B cell (primary cell): ENCODE data around the gene TMEM119. TPM values are rescaled to one million over a fixed set of nuclear protein-coding genes. Genes with fewer than 3 reads are reported as not detected.
"Not testable (repeated sequence)": the region's sequence is repeated elsewhere in the genome, so short reads cannot be mapped to it uniquely, and the experiment has no call there.

Experiments
- ATAC-seq: fragments of 200-7000 bp; cut with Tn5 transposase; one replicate; pipeline ENCODE4 v1.10.0; 2021; ENCODE audit warnings: low read depth, mild to moderate bottlenecking, moderate number of reproducible peaks, moderate library complexity
- CTCF ChIA-PET: fragments of 350-600 bp; sonication (Branson Sonifier 250); formaldehyde crosslinking; loops from one replicate; lab custom pipeline; 2021; ENCODE audit warnings: antibody characterized with exemption, inconsistent platforms; lab: Charles Lee
- POLR2A ChIA-PET: fragments of 350-600 bp; sonication (Branson Sonifier 250); formaldehyde crosslinking; loops from one replicate; lab custom pipeline; 2021; ENCODE audit warnings: antibody characterized with exemption; lab: Charles Lee
- DNase-seq: peaks from one replicate; pipeline ENCODE4 v3.0.0; 2013
- H2AFZ ChIP-seq: 2 replicates; pipeline ENCODE4 v1.6.1; 2012; ENCODE audit warnings: mild to moderate bottlenecking, low read depth, low read length; ENCODE audit not compliant: insufficient read depth, poor library complexity, severe bottlenecking
- H3K27ac ChIP-seq, 2 donors: 1 replicate in 1 of 2; 2 replicates in 1 of 2; pipeline ENCODE4 v1.5.1; 2012 to 2013; ENCODE audit warnings: low read length in 2 of 2, mild to moderate bottlenecking in 2 of 2, moderate library complexity in 1 of 2
- H3K27me3 ChIP-seq, 4 experiments: fragments of 200-600 bp in 1 of 4; sonication (generic) in 1 of 4; replicated peaks in 1 of 4; 1 replicate in 2 of 4; 2 replicates in 2 of 4; pipeline versions ENCODE4 v1.6.1 to v1.7.0; 2013 to 2016; ENCODE audit warnings: low read length in 3 of 4, mild to moderate bottlenecking in 2 of 4, mixed read lengths in 1 of 4, moderate library complexity in 1 of 4; ENCODE audit not compliant: insufficient read depth in 4 of 4, control insufficient read depth in 3 of 4; ENCODE audit errors: control extremely low read depth in 1 of 4
- H3K36me3 ChIP-seq, 2 experiments: replicated peaks in 1 of 2; 1 replicate in 1 of 2; 2 replicates in 1 of 2; pipeline versions ENCODE4 v1.6.1 to v1.7.1; 2013; ENCODE audit warnings: low read length in 1 of 2; ENCODE audit not compliant: insufficient read depth in 2 of 2, control insufficient read depth in 1 of 2; ENCODE audit errors: control extremely low read depth in 1 of 2, extremely low read depth in 1 of 2
- H3K4me1 ChIP-seq, 2 donors: fragments of 200-600 bp in 1 of 2; sonication (generic) in 1 of 2; 1 replicate in 1 of 2; 2 replicates in 1 of 2; pipeline versions ENCODE4 v1.5.1 to v1.6.1; 2013 to 2017; ENCODE audit warnings: low read length in 2 of 2; ENCODE audit not compliant: control insufficient read depth in 2 of 2, insufficient read depth in 2 of 2
- H3K4me2 ChIP-seq: replicated peaks from 2 replicates; pipeline ENCODE3; 2012; ENCODE audit warnings: mild to moderate bottlenecking, low read depth, low read length; ENCODE audit not compliant: poor library complexity, severe bottlenecking
- H3K4me3 ChIP-seq, 5 experiments: fragments of 200-600 bp in 1 of 5; sonication (generic) in 1 of 5; 1 replicate in 3 of 5; 2 replicates in 2 of 5; pipeline versions ENCODE4 v1.5.1 to v1.7.0; 2011 to 2016; ENCODE audit warnings: low read length in 4 of 5, mild to moderate bottlenecking in 4 of 5, low read depth in 2 of 5, control low read depth in 1 of 5, moderate library complexity in 1 of 5; ENCODE audit not compliant: insufficient read depth in 1 of 5; ENCODE audit errors: control extremely low read depth in 1 of 5, extremely low read depth in 1 of 5
- H3K79me2 ChIP-seq: fragments of 200-600 bp; sonication (generic); one replicate; pipeline ENCODE4 v1.6.0; 2016; ENCODE audit warnings: low read length; ENCODE audit not compliant: control insufficient read depth, insufficient read depth
- H3K9ac ChIP-seq: fragments of 200-600 bp; sonication (generic); 2 replicates; pipeline ENCODE4 v1.6.1; 2017; ENCODE audit warnings: mild to moderate bottlenecking, low read length, moderate library complexity
- H3K9me3 ChIP-seq, 3 donors: one replicate each; pipeline versions ENCODE4 v1.6.1 to v1.7.1; 2013; ENCODE audit warnings: low read length in 2 of 3; ENCODE audit not compliant: control insufficient read depth in 2 of 3, insufficient read depth in 1 of 3; ENCODE audit errors: control extremely low read depth in 1 of 3
- H4K20me1 ChIP-seq: 2 replicates; pipeline ENCODE4 v1.6.0; 2012; ENCODE audit warnings: mild to moderate bottlenecking, low read length; ENCODE audit not compliant: insufficient read depth, control insufficient read depth, poor library complexity, severe bottlenecking
- H3K27ac Mint-ChIP-seq: one replicate; pipeline ENCODE4 v1.8.0; 2021; ENCODE audit warnings: mixed read lengths
- H3K27me3 Mint-ChIP-seq: one replicate; pipeline ENCODE4 v1.8.0; 2021; ENCODE audit warnings: mixed read lengths
- H3K4me1 Mint-ChIP-seq: one replicate; pipeline ENCODE4 v1.8.0; 2021; ENCODE audit warnings: mixed read lengths
- H3K4me3 Mint-ChIP-seq: one replicate; pipeline ENCODE4 v1.8.0; 2021; ENCODE audit warnings: mixed read lengths
- H3K9me3 Mint-ChIP-seq: one replicate; pipeline ENCODE4 v1.8.0; 2022; ENCODE audit warnings: mixed read lengths; ENCODE audit not compliant: insufficient read depth
- CTCF ChIP-seq: fragments of 200-600 bp; IDR thresholded peaks from one replicate; pipeline ENCODE4 v1.8.0; 2022; ENCODE audit warnings: antibody characterized with exemption, mild to moderate bottlenecking
- EZH2 ChIP-seq: IDR thresholded peaks from 2 replicates; pipeline ENCODE4 v1.6.1; 2012; ENCODE audit warnings: borderline replicate concordance, low read depth, mild to moderate bottlenecking, moderate library complexity, low read length; ENCODE audit not compliant: insufficient read depth, poor library complexity, severe bottlenecking
- WGBS: methylation state at CpG from one replicate; pipeline ENCODE4 v1.1.5; 2013; ENCODE audit warnings: missing lambda C conversion rate; ENCODE audit not compliant: insufficient coverage; 5-methylcytosine and 5-hydroxymethylcytosine counted together
- intact Hi-C: fragments of 100-400 bp; cut with micrococcal nuclease; formaldehyde crosslinking; loops from one replicate; pipeline ENCODE4 v1.10.0; 2022
- polyA plus RNA-seq: library from polyadenylated mRNA; depleted of rRNA; stranded (reverse); fragments of >200 nt; gene quantifications from 2 replicates; pipeline ENCODE4 v1.2.3, GENCODE V29; 2012
- total RNA-seq, 2 donors: library from RNA; stranded (reverse); fragments of 120-200 nt in 1 of 2; gene quantifications; 1 replicate in 1 of 2; 2 replicates in 1 of 2; pipeline versions ENCODE4 v1.2.3 to v1.2.4, GENCODE V29; 2013 to 2022

Gene TMEM119
- total and polyA plus RNA-seq, 2 donors (not counting 1 experiment from before 2014, with no cell fraction given) = 0.25 TPM; not detected in 1

- H3K4me1 ChIP-seq = peaks cover 35 to 44% of the 10 kb centered on the region in 2 donors
- no peak for TF ChIP-seq EZH2
- TF ChIP-seq CTCF = no peak
- POLR2A ChIA-PET = interaction anchor here (0.6 to 8.6 kb wide), 3 partner anchors 16 to 100 kb away, joined by 3 to 133 read pairs (median 5); partner anchors contain the start of gene SELPLG
- ATAC-seq (no peak), DNase-seq (no peak)
- CTCF ChIA-PET = interaction anchor here (1.2 to 13.8 kb wide), 12 partner anchors 11 to 184 kb away, joined by 4 to 431 read pairs (median 20); partner anchors contain the start of genes ISCU, SART3 and SELPLG
- peaks cover 0 to 37% (median 8%) of the 10 kb centered on the region in 3 donors for H3K9me3 ChIP-seq
- H3K4me2 ChIP-seq = no peak overlapping the region
- H2AFZ ChIP-seq = no peak overlapping the region
- intact Hi-C loops = loop anchor here (2.0 to 5.0 kb wide), 4 partner anchors 27 to 333 kb away; partner anchors contain the start of gene CORO1C
- H3K27me3 ChIP-seq = no peaks in the 10 kb centered on the region
- WGBS = 98% methylated on average over 12 of the region's 14 CpGs
- no peak overlapping the region for H3K27ac ChIP-seq
- H3K4me3 ChIP-seq = no peak overlapping the region
- Mint-ChIP-seq H3K4me1 (peaks cover 66% of the 10 kb centered on the region), H3K4me3 (no peak overlapping the region), H3K27me3 (no peaks in the 10 kb centered on the region), H3K27ac (no peak overlapping the region), H3K9me3 (peaks cover 3% of the 10 kb centered on the region)
- H3K9ac ChIP-seq = no peak overlapping the region
- peaks cover 13% of the 10 kb centered on the region for H3K79me2 ChIP-seq
- H4K20me1 ChIP-seq = no peaks in the 10 kb centered on the region
- H3K36me3 ChIP-seq = peaks cover 0 to 11% of the 10 kb centered on the region in 2 experiments
These were observed 21.7 kb upstream of the TMEM119 start for GRCh38 chr12:108619369-108620160.

GRCh38 chr12:108618953-108619274 lies 21.0 kb upstream of the TMEM119 start:
- not testable (repeated sequence) for H4K20me1 ChIP-seq, H3K27me3 Mint-ChIP-seq, H3K9me3 Mint-ChIP-seq, H3K27ac ChIP-seq, H3K4me2 ChIP-seq, H3K4me3 ChIP-seq, H3K4me3 Mint-ChIP-seq, DNase-seq, ATAC-seq, H3K27me3 ChIP-seq, H3K9ac ChIP-seq, H2AFZ ChIP-seq
- ChIA-PET POLR2A (interaction anchor here (1.1 to 8.6 kb wide), 5 partner anchors 17 to 54 kb away, joined by 3 to 133 read pairs (median 7); partner anchors contain the start of gene SELPLG), CTCF (interaction anchor here (1.2 to 13.8 kb wide), 18 partner anchors 10 to 436 kb away, joined by 3 to 431 read pairs (median 8); partner anchors contain the start of genes ISCU, SART3 and SELPLG)
- Histone ChIP-seq H3K9me3 (peaks cover 0 to 35% (median 8%) of the 10 kb centered on the region in 3 donors), H3K36me3 (peaks cover 0 to 11% of the 10 kb centered on the region in 2 experiments), H3K4me1 (peaks cover 35 to 44% of the 10 kb centered on the region in 2 donors), H3K79me2 (peaks cover 13% of the 10 kb centered on the region)
- intact Hi-C loops = loop anchor here (1.0 to 5.0 kb wide), 6 partner anchors 28 to 333 kb away; partner anchors contain the start of gene CORO1C
- Mint-ChIP-seq H3K27ac (peak overlapping the region; percentile 98), H3K4me1 (peaks cover 64% of the 10 kb centered on the region)
- WGBS = 100% methylated on average over 4 of the region's 4 CpGs
